Germinal center (tissue), 1 donor: Measurements from ENCODE around the gene APBB2.

Experiments
- DNase-seq: peaks from one replicate; pipeline ENCODE4 v3.0.0; 2012; ENCODE audit warnings: mixed read lengths, low spot score

Gene APBB2

DNA sequence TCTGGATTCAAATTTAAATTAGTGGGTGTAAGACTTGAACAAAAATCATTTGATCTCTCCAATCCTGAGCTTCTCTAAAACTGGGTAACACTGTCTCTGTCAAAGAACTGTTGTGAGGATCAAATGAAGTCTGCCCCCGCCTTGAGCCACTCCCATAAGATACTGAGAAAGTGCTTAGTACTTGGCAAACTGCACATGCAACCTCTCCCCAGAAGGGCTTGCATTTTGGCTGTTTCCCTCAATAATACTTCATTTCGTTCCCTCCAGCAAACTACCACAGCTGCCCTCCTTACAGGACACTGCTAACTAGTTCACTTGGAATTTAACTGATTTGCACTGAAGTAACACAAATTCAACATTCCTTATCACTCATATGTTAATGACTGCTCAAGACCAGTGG is 79.8 kb downstream of the APBB2 start:
- DNase-seq, result no peak

DNA sequence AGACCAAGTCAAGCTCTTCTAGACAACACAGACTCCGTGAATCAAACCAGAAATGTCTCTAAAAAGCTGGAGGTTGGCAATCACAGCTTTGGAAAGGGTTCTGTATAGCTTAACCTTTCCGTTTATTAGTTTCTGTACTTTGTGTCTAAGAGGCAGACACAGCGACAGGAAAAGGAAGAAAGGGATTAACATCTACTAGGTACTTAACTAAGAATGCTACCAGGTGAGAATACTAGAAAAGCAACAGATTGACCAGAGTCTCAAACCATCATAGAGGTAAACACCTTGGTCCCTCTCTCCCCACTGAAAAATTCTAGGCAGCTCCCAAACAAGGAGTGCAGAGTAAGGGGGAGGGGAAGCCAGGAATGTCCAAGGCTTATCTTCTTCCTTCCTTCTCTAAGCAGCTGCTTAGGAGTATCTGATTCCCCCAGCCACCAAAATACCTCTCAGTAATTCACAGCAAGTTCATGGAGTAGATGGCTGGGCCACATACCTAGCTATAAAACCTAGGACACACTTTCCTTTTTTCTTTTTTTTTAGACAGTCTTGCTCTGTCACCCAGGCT is 80.8 kb downstream of the APBB2 start:
- no peak for DNase-seq

DNA sequence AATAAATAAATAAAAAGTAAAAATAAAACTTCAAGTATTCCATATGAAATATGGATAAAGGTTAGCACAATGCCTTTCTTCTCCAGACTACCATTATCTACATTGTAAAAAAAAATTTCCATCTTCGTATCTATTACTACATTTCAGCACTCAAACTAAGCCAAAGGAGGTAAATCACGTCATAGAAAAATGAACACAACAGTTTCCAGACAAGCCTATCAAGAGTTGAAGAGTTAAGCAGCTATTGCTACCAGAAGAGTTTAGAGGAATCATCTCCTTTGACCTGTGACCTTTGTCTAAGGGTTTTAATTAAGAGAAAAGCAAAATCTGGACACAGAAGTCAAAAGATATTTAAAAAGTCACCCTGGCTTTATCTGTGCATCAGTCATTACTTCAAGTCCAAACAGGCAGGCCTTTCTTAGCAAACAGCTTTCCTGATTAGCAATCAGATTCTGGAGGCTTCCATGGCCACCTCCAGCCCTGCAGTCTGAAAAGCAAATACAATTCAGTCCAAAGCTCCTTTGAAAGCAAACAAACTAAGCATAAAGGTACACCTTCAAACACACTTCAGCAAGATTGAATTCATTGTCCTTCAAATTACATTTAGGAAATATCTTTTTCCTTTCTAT is 82.2 kb downstream of the APBB2 start:
- DNase-seq, result no peak

DNA sequence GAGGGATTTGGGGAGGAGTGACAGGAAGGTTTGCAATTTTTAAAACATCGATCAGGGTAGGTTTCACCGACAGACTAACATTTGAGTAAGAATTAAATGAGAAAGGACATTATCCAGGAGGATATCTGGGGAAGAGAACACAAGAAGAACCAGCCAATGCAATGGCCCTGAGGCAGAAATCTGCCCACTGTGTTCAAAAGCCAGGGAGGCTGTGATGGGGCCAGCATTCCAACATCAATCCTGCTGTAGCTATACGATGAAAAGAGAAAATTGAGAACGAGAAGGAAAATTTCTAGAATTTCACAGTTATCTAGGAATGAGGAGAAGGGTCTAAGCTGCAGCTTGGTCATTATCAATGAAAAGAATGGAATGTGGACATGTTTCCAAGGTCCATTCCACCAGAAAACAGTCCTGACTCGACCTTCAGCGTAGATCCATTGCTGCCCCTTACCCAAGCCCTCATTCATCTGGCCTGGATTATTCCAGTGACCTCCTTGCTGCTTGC is 84.4 kb downstream of the APBB2 start:
- no peak for DNase-seq

DNA sequence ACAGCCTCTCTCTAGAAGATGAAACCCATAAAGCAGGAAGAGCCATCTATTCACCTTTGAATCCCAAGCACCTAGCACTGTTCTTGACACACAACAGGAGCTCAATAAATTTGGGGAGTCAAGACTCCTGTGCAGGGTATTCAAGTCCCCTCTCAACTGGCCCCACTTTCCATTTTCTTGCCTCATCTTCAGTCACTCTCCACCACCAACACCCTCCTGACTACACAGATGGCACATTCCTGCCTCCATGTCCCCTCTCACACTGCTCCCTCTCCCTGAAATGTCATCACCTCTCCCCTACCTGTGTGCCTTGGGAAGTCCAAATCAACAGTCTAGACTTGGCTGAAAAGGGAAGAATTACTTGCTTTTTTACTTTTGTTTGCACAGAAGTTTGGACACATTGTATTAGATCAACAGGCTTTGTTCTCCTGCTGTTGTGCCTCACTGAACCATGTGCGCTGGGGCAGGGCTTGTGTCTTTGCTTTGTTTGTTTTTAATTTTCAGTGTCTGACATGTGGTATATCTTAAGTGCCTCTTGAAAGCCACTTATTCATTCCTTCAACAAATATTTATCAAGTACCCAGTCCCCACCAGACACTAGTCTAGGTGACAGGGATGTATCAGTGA is 85.1 kb downstream of the APBB2 start:
- DNase-seq, result no peak

DNA sequence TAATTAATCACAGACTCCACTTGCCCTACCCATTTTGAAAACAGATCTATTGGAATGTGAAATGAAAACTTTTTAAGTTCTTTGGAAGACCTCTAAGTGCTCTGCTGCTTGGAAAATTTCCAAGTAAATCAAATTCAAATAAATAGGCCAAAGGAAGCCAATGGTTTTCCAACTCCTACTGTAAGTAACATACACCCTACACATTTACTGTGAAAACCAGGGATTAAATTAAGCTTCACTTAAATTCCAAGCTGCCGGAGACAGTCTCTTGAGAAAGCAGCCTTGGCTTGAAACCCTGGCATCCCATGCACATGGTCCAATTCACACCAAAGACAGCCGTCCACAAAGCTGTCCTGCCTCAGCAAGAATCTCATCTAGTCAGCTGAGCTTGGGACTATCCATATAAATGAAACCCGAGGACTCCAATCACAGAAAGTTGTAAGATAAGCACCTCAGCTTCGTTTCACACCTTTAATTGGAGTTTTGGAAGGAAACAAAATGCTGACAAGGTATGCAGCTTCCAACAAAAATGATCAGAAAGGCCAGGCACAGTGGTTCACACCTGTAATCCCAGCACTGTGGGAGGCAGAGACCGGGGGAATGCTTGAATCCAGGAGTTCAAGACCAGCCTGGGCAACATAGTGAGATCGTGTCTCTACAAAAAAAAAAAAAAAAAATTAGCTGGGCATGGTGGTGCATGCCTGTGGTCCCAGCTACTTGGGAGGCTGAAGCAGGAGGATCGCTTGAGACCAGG is 88.6 kb downstream of the APBB2 start:
- DNase-seq, result no peak

DNA sequence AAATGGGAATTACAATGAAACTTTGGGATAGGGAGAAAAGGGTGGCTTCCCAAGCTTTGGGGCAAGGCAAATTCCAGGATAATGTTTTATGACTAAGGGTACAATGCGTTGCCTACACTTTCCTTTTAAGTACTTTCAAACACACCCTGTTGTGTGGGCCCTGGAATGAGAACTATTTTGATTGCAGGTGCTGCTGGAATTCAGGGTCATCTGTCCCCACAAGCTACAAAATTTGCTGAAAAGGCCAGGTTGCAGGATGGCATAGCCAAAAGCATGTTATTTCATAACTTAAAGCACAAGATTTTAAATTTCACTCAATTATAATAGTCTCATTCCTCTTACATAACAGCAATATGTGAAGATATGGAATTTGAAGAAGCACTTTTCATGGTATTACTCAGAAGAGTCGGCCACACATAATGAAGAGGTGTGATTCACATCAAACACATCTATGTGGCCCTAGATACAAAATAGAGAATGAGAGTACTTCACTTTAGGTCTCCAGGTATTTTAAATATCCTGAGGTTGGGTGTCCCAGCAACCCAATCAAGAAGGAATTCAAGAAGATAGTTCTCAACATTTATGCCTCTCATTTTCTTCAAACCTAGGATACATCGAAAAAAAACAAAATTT is 89.3 kb downstream of the APBB2 start:
- no peak for DNase-seq

DNA sequence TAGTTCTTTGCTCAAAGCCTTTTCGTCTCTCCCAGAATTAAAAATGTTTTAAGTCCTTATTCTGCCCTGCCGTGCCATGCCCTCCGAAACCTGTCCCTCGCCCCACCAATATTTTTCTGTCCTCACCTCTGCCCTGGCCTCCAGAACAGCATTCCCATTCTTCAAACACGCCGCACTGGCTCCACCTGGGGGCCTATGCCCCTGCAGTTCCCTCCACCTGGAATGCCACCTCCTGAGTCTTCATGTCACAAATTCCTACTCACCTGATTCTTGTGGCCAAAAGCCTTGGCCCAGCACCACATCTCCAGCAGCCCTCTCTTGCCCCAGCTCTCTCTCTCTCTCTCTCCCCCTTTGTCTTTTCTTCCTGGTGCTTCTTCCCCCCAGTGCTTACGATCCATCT is 91.6 kb downstream of the APBB2 start:
- DNase-seq, result no peak

DNA sequence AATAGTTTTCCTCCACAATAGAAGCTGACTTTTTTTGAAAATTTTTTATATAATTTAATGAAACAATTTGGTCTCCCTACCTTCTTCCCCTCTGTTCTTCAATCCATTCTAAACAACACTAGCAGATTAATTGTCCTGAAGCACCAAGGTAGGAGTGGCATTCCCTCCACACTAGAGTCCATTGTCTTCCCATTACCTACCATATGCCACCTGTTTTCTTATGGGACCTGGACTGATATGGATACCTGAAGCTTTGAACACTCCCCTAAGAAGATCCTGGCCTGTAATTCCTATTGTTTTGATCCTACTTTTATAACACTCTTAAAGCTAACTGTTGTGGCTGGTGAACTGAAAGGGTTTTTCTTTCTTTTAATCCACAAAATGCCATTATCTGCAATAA is 92.0 kb downstream of the APBB2 start:
- no peak for DNase-seq

DNA sequence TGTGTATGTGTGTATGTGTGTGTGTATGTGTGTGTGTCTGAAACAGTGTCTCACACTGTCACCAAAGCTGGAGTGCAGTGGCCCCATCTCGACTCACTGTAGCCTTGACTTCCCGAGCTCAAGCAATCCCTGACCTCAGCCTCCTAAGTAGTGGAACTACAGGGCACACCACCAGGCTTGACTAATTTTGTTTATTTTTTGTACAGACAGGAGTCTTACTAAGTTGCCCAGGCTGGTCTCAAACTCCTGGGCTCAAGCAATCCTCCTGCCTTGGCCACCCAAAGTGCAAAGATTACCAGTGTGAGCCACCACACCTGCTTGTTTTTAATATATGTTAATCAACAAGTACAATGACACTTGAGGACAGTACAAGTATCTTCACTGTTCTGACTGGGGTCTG is 92.4 kb downstream of the APBB2 start:
- no peak for DNase-seq

DNA sequence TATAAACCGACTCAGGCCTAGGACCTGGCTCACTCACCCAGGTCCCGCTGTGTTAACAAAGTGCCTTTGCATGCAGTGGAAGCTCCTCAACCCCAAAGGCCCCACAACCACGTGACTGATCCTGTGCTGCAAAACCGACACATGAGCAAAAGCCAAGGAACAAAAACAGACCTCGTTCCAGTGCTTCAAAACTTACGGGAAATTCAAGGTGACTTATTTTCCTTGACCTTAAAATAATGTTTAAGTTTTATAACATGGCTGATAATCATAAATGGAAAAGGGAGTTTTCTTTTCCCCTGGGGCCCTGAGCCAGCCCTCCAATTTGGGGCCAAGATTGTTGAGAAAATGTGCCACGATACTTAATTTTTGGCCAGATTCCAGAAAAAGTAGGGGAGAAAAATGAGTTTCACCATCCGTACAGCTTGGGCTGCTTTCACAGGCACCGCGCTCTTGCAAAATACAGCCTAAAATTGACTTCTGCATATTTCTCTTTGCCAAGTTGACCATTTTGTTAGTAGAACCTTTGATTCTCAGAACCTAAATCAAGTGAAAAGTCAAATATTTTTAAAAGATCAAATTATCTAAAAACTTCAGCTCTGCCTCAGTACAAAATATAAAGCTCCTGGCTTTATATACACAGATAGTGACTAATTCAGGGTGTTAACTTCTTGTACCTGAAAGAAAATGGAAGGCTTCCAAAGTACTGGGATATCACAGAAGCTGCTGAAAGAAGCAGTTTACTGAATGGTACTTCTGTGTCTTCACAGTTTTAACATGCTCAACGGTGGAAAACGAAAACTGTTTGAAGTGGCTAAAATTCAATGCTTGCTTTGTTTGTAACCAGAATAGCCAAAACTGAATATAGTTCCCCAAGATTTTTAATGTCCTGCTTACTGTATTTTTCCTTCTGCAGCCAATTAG is 93.8 kb downstream of the APBB2 start:
- no peak for DNase-seq

DNA sequence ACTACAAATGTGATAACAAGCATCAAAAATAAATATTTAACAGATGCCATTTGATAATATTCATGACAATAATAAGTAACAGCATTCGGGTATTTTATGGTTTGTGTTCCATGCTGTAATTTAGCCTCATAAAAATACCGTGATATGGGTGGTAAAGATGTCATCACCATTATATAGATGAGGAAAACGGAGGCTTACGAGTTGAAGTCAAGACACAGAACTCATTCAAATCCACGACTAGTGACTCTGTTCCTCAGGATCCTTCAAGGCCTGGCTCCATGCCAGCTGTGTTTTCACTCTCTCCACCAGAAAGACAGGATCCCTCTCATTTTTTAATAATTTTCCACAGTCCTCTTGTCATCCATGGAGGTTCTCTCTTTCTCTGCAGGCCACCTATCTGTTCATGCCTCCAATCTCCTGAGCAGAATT is 94.5 kb downstream of the APBB2 start:
- no peak for DNase-seq

DNA sequence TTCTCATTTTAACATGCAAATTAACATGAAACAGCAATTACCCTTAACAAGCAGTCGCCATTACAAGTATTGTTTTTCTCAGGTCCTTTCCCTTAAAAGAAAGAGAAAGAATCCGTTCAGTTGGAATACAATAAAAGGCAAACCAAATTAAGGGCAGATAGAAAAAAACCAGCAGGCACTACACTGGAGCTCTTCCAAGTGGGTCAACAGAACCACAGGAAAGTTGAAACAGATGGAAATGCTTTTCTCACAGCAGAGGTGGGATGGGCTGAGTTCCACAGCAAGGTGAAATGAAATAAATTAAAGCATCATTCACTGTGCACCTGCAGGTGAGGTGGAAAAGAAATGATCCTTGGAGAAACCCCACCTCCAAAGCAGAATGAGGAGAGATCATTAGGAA is 102.6 kb downstream of the APBB2 start:
- DNase-seq, result no peak

DNA sequence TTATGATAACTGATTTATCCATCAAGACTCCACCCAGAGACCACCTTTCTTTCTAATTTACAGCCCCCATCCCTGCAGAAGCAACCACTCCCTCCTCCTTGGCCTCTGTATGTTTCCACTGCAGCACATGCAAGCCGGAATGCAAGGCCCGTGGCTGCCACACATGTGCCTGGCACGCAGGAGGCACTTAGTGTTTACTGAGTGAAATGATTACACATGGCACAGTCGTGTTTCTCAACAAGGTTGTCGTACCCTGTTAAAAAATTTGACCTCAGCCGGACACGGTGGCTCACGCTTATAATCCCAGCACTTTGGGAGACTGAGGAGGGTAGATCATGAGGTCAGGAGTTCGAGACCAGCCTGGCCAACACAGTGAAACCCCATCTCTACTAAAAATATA is 104.3 kb downstream of the APBB2 start:
- no peak for DNase-seq

DNA sequence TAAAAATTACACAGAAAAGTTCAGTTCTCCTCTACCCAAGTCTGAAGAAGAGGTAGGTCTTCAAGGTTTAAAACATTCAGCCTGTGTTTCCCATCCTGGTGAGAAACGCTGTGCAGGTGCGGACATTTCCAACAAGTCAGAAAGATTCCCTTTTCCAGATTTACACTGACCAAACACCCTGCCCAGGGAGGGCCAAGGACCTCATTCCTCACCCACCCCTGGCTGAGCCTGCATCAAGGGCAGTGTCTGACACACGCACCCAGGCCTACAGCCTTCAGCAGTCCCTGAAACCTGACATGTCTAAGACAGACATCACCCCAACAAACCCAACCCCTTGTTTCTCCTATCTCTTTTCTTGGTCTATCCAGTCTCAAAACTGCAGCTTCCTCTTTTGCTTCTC is 105.9 kb downstream of the APBB2 start:
- no peak for DNase-seq

DNA sequence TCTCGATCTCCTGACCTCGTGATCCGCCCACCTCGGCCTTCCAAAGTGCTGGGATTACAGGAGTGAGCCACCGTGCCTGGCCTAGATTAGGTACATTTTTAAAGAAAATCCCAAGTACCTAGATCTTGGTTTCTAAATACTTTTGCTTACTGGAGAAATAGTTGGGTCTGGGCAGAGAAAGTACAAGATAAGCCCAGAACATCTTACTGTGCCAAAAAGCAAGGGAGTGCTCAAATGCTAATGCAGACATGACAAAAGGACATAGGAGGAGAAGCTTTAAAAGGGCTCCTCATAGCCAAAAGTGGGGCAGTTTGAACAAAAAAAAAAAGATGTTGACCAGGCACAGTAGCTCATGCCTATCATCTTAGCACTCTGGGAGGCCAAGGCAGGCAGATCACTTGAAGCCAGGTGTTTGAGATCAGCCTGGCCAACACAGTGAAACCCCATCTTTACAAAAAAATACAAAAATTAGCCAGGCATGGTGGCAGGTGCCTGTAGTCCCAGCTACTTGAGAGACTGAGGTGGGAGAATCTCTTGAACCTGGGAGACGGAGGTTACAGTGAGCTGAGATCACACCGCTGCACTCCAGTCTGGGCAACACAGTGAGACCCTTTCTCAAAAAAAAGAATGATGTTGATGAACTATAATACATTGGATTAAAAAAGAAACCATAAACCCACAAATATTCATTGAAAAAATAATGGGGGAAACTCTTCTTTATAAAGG is 107.5 kb downstream of the APBB2 start:
- no peak for DNase-seq

DNA sequence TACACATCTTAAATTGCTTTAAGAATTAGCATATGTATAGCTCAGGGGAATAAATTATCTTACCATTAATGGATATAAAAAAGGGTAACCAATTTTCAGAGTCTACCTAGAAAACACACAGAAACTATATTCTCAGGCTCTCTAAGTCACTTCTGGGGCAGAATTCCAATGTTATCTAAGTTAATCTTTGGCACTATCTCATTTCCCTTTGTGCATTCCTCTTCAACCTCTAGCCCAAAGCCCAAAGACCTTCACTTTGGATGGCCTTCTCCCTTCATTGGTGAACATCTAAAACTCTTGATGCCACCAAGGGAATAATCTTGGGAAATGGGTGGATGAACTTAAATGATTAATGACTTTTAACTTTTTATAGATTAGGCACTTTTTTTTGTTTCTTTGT is 108.3 kb downstream of the APBB2 start:
- no peak for DNase-seq

DNA sequence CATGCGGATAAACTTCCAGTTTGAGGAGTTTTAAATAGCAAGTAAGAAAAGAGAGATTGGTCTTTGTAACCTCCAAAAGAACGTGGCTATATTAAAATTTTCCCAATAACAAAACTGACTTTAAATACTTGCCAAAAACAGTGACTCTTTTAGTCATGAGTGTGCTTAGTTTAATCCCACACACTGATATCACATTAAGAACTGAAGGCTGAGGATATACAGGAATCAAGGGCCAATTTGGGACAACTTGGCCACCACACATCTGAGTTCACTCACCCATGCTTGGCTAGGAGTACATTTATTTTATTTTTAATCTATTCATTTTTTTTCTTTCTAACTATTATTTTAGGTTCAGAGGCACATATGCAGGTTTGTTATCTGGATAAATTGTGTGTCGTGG is 110.2 kb downstream of the APBB2 start:
- DNase-seq, result no peak

DNA sequence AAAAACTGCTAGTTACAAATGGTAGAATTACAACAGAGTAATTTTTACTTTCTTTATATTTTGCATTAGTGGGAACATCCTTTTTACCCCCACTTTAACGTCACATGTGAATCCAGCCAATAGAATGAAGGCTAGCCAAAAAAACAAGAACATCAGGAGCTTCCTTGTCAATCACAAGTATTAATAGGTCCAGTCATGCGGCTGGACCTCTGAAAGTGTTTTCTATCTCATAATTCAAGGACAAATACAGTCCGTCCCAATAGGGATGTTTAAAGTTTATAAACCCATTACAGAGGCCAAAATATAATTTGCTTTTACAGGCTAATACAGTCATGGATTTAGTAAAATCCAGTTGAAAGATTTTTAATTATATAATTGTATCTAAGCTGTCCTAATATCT is 110.7 kb downstream of the APBB2 start:
- DNase-seq, result no peak

DNA sequence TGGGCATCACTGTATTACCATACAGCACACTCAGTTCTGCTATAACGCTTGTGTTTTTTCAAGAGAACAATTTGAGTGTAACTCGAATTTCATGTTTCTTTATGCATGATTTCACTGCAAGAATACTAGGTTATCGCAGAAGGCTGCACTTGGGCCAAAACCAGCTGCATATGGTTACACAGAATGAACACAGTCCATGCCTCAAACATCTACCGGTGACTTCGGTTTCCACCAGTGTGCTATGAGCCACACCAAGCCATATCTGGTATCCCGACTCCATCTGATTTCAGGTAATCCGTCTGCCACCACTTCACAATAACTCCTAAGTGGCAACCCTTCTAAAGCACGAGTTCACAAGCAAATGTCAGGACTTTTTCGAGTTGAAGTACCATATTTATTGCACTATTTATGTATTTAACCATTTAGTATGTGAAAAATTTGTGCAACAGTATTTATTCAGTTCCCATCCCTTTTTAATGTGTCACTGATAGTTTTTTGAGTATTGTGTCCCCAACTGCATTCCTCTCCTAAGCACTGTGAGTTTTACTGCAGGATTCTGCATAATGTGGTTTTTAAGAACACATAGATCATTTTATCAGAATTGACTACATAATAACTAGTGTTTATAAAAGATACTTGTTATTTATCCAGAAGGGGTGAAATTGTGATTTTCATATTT is 111.8 kb downstream of the APBB2 start:
- no peak for DNase-seq
